Testis (tissue), 2 donors: ENCODE data around the gene OPA3.

Source experiments
- CTCF ChIP-seq, 3 experiments: fragments of 450-650 bp in 2 of 3; fragments of 200-600 bp in 1 of 3; sonication (generic) in 1 of 3; IDR thresholded peaks; one replicate each; pipeline ENCODE4 v1.5.1; 2016 to 2019; ENCODE audit warnings: antibody characterized with exemption in 3 of 3, mild to moderate bottlenecking in 2 of 3, moderate library complexity in 1 of 3
- POLR2A ChIP-seq: fragments of 450-650 bp; IDR thresholded peaks from one replicate; pipeline ENCODE4 v1.6.1; 2017; ENCODE audit warnings: antibody characterized with exemption, mild to moderate bottlenecking, moderate library complexity

- no peak for TF ChIP-seq CTCF (IDR thresholded peaks at IDR 0.05)
- TF ChIP-seq POLR2A, result no peak
These were observed 55.7 kb downstream of the OPA3 start for GRCh38 chr19:45528744-45529419.
